ENCODE results near the gene MUC21. TPM values are rescaled to one million over a fixed set of nuclear protein-coding genes. Genes with fewer than 3 reads are reported as not detected.

Gene MUC21
- total RNA-seq, 6 experiments from 2014 or later, result 0.11 TPM; not detected in 5

GRCh38 chr6:30945281-30945680 lies 38.2 kb upstream of the MUC21 start:
- DNase-seq (no peak), ATAC-seq (no peak)
- Histone ChIP-seq H3K4me1 (no peaks in the 10 kb centered on the region), H3K9me3 (no peaks in the 10 kb centered on the region), H3K27ac (no peak overlapping the region), H3K4me3 (no peak overlapping the region), H3K27me3 (no peaks in the 10 kb centered on the region), H3K36me3 (no peaks in the 10 kb centered on the region)
- intact Hi-C loops (cut with DNase I), result no loop called here
- 74% methylated on average over 3 of the region's 5 CpGs for WGBS (ENCODE audit: insufficient coverage, low coverage, low lambda C conversion rate, missing lambda C conversion rate)
- TF ChIP-seq CTCF (IDR thresholded peaks at IDR 0.05) (no peak), POLR2A (IDR thresholded peaks at IDR 0.05) (no peak)

DNA sequence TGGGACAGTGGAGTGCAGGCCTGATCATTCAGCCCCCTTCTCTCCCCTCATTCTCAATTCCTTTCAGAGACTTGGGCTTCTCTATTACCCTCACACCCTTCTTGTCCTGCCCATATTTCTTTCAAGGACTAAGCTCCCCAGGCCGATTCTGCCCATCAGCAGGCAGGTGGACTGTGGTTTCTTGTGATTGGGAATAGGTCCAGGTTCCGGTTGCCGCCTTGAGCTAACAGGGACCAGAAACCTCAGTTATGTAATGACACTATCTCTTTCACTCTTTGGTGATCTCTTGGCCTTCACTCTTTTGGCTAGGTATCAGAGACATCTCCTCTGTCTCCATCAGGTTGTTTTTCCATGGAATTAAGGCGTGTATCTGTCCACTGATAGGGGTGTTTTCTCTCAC lies 36.3 kb upstream of the MUC21 start:
- DNase-seq, result no peak
- intact Hi-C loops (cut with DNase I), result no loop called here
- H3K4me1 ChIP-seq, result no peaks in the 10 kb centered on the region

GRCh38 chr6:30948811-30949210 lies 34.7 kb upstream of the MUC21 start:
- ATAC-seq (no peak), DNase-seq (no peak)
- intact Hi-C loops (cut with DNase I), result no loop called here
- Histone ChIP-seq H3K36me3 (no peaks in the 10 kb centered on the region), H3K4me3 (no peak overlapping the region), H3K9me3 (no peaks in the 10 kb centered on the region), H3K27me3 (no peaks in the 10 kb centered on the region), H3K27ac (no peak overlapping the region), H3K4me1 (no peaks in the 10 kb centered on the region)
- TF ChIP-seq POLR2A (IDR thresholded peaks at IDR 0.05) (no peak), CTCF (IDR thresholded peaks at IDR 0.05) (no peak)
- WGBS (ENCODE audit: insufficient coverage, low coverage, low lambda C conversion rate, missing lambda C conversion rate), result 81% methylated on average over 6 of the region's 6 CpGs

More for the DNA sequence above, 36.3 kb upstream of the MUC21 start:
- 28% methylated on average over 4 of the region's 4 CpGs for WGBS (ENCODE audit: insufficient coverage, low coverage, low lambda C conversion rate, missing lambda C conversion rate)
- Histone ChIP-seq H3K4me3 (no peak overlapping the region), H3K27ac (no peak overlapping the region), H3K9me3 (no peaks in the 10 kb centered on the region), H3K36me3 (no peaks in the 10 kb centered on the region), H3K27me3 (no peaks in the 10 kb centered on the region)
- peak in 1 of 4 donors; percentile 14 for ATAC-seq
- TF ChIP-seq POLR2A (IDR thresholded peaks at IDR 0.05) (no peak), CTCF (IDR thresholded peaks at IDR 0.05) (no peak)

- ATAC-seq (no peak), DNase-seq (no peak)
- H3K9me3 ChIP-seq, result no peaks in the 10 kb centered on the region
- H3K4me3 ChIP-seq, result no peak overlapping the region
- peaks cover 0 to 8% of the 10 kb centered on the region in 2 donors for H3K27me3 ChIP-seq
- no peak for TF ChIP-seq CTCF (IDR thresholded peaks at IDR 0.05)
- TF ChIP-seq POLR2A (IDR thresholded peaks at IDR 0.05), result no peak
- intact Hi-C loops (cut with DNase I), result no loop called here
- 51% methylated on average over 5 of the region's 5 CpGs for WGBS (ENCODE audit: insufficient coverage, low coverage, low lambda C conversion rate, missing lambda C conversion rate)
- H3K4me1 ChIP-seq, result peaks cover 0 to 7% (median 0%) of the 10 kb centered on the region in 4 donors
- H3K36me3 ChIP-seq, result no peaks in the 10 kb centered on the region
- no peak overlapping the region for H3K27ac ChIP-seq
These were observed 31.5 kb upstream of the MUC21 start for GRCh38 chr6:30951907-30952469.
